ENCODE data around the gene VTN.
A peak's percentile ranks its signal among the peaks of the same experiment; 100 is the strongest.
"Not testable (repeated sequence)": the region's sequence is repeated elsewhere in the genome, so short reads cannot be mapped to it uniquely, and the experiment has no call there.

The VTN gene

DNA sequence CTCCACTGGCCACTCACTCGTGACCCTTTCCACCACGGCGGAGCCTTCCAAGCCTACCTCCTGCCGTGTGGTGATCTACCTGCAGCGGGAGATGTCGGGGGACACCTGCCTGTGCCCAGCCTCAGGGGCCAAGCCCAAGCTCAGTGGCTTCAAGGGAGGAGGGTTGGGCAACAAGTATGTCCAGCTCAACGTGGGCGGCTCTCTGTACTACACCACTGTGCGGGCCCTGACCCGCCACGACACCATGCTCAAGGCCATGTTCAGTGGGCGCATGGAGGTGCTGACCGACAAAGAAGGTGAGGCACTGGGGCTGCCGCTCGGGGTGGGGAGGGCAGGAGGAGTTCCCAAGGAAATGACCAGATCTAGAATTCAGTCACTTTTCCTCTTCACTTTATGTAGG is 30.7 kb downstream of the VTN start:
- in situ Hi-C loops (cut with MboI; ENCODE audit: low sequenced_read_pairs), result no loop called here
- DNase-seq (ENCODE audit: low spot score in 2 of 2), result no peak
- peaks cover 18% of the 10 kb centered on the region for H3K36me3 ChIP-seq (replicated peaks)

DNA sequence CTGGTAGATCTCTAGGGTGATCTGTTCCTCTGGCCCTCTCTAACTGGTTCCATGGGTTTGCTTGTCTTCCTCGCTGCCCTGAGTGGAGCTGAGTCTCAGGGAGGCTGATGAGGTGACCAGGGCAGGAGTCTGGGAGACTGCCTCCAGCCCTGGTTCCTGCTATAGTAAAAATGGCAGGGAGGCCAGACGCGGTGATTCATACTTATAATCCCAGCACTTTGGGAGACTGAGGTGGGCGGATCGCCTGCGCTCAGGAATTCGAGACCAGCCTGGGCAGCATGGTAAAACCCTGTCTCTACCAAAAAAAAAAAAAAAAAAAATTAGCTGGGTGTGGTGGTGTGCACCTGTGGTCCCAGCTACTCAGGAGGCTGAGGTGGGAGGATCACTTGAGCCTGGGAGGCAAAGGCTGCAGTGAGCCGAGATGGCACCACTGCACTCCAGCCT is 31.3 kb downstream of the VTN start:
- in situ Hi-C loops (cut with MboI; ENCODE audit: low sequenced_read_pairs); H3K9me3 ChIP-seq; H3K4me3 ChIP-seq; H3K27me3 ChIP-seq (ENCODE audit: low read depth); DNase-seq (ENCODE audit: low spot score in 2 of 2): not testable (repeated sequence)
- H3K36me3 ChIP-seq (replicated peaks), result peaks cover 18% of the 10 kb centered on the region
- peaks cover 12% of the 10 kb centered on the region for H3K4me1 ChIP-seq

More for the DNA sequence above, 30.7 kb downstream of the VTN start:
- no peaks in the 10 kb centered on the region for H3K27me3 ChIP-seq (ENCODE audit: low read depth)
- peaks cover 9% of the 10 kb centered on the region for H3K4me1 ChIP-seq
- H3K9me3 ChIP-seq, result no peaks in the 10 kb centered on the region
- H3K4me3 ChIP-seq, result no peak overlapping the region

DNA sequence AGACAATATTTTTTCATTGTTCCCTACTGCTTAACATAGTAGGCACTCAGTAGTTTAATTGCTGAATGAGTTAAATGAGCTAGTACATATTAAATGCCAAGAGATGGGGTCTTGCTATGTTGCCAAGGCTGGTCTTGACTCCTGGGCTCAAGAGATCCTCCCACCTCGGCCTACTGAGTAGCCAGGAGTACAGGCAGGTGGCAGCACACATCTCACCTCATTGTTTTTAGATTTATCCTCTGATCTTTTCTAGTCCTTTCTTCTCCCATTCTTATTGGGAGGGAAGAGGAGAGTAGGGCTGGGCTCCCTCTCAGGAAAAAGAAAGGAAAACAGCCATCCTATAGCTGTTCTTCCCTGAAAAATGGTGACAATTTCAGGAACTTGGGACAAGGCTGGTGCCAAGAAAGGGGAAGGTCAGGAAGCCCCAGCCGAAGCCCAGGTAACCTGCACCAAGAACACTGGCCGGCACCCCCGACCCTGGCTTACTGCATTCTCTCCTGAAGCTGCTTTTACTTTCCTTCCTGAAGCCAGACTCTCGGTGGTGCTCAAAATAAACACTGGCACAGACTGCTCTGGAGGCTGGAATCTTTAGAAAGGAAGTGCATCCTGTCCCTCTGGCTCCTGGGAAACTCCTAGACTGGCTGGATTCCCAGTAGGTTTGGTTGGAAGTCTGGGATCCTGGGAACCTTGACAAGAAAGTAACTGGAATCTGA is 31.9 kb downstream of the VTN start:
- DNase-seq (ENCODE audit: low spot score in 2 of 2), result no peak
- no peak overlapping the region for H3K4me3 ChIP-seq
- H3K36me3 ChIP-seq (replicated peaks), result peaks cover 18% of the 10 kb centered on the region
- peaks cover 12% of the 10 kb centered on the region for H3K4me1 ChIP-seq
- no peaks in the 10 kb centered on the region for H3K9me3 ChIP-seq
- in situ Hi-C loops (cut with MboI; ENCODE audit: low sequenced_read_pairs), result no loop called here
- H3K27me3 ChIP-seq (ENCODE audit: low read depth), result no peaks in the 10 kb centered on the region

DNA sequence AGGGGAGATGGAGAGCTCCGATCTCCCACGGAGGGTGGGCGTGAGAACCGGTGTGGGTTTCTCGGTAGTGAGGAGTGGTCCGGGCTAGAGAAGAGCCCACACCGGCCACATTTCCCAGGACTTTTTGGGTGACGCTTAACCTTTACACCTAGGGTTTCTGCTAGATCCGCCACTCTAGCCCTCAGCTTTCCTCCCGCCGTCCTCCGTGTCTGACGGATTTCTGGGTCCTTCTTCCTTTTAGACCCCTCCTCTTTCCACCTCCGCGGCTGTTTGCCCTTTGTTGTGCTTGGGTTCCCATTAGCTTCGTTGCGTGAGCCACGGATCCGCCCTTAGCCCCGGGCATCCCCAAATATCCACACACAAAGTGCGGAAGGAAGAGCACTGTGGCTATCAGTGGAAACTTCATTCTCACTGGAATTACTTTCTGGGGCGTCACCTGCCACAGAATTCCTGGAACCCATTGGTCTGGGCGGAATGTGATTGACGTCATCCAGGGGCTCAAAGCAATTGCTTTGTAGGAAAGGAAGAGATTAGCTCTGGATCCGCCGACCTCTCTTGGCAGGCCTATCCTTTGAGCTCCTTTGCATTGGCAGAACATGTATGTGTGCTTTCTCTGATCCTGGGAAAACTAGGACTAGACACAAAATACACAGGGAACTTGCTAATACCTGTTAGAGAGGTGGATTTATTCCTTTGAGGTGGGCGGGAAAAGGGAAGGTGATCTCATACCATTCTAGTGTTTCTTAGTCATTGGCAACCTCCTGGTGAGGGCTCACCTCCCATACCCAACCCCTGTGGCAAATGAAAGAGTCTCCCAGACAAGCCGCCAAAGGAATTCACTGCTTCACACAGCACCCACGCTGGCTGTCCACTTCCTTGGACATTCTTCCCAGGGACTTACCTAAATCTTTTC is 33.9 kb downstream of the VTN start:
- H3K4me3 ChIP-seq, result peak overlapping the region; percentile 78

DNA sequence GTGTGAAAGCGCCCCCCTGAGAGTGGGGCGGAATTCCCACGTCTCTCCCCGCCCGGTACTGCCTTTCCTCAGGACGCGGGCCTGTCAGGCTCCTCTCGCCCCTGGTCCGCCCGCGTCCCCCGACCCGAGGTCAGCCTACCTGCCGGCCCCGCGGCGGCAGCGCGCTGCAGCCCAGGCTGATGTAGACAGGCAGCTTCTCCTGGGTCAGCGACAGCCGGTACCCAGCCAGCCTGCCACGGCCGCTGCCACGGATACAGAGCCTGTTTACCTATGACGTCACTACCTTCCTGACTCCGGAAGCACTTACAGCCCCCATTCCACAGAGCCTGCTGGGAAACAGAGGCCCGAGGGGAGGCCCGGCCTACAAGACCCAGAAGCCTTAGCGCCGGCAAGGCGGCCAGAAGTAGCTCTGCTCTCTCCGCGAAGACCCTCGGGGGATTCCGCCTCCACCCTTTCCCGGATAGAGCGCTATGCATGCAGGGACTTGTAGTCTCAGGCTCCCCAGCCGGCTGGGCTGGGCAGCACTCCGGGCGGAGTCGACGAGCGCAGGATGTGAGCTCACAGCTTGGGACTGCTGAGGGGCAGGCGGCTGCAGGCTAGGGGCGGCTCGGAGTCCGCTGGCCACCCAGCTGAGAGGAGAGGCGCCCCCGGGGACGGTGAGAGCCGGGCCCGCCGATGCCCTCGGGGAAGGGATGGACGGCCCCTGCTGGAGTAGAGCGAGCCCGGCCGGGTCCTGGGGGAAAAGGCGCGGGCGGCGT is 34.7 kb downstream of the VTN start, which contains the start of the genes IFT20 and TNFAIP1:
TSS of gene IFT20 (minus strand) at position 272 of the 758 bp plus-strand sequence. CDS start 3,487 bp downstream, outside the sequence.
TSS of gene TNFAIP1 (plus strand) at position 561 of the 758 bp plus-strand sequence. CDS start 3,761 bp downstream, outside the sequence.
- DNase-seq (ENCODE audit: low spot score in 2 of 2), result peak; percentile 99
- peaks cover 12% of the 10 kb centered on the region for H3K4me1 ChIP-seq
- H3K4me3 ChIP-seq, result peak within 1 kb of the TSS; percentile 78
- H3K27me3 ChIP-seq (ENCODE audit: low read depth), result no peaks in the 10 kb centered on the region
- no peaks in the 10 kb centered on the region for H3K9me3 ChIP-seq
- H3K36me3 ChIP-seq (replicated peaks), result peaks cover 8% of the 10 kb centered on the region; the same call in 1 of the 2 replicates
- in situ Hi-C loops (cut with MboI; ENCODE audit: low sequenced_read_pairs), result no loop called here

More for the DNA sequence above, 33.9 kb downstream of the VTN start:
- DNase-seq (ENCODE audit: low spot score in 2 of 2), result peak; percentile 83 to 85
- in situ Hi-C loops (cut with MboI; ENCODE audit: low sequenced_read_pairs), result no loop called here
- Histone ChIP-seq H3K36me3 (replicated peaks) (peaks cover 7% of the 10 kb centered on the region), H3K4me1 (peaks cover 12% of the 10 kb centered on the region), H3K9me3 (no peaks in the 10 kb centered on the region), H3K27me3 (ENCODE audit: low read depth) (no peaks in the 10 kb centered on the region)

DNA sequence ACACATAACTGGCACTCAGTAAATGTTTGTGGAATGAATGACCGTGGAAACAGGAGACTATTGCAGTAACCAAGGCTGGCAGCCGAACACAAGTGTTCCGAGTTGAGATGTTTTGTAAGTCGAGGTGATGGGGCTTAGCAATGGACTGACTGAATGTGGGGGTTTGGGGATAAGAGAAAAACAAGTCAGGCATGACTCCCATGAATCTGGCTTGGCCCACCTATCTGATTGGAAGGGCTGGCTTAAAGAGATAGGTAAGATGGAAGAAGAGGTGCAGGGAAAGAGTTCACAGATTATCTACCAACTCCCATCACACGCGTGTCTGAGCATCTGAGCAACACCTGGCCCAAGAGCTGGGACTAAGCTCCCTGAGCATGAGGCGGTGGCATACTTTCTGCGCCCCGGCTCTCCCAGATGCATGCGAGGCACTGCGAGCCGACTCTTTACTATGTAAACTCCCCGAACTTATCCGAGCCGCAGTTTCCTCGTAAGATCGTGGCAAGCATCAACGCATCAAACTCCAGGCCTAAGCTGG is 35.4 kb downstream of the VTN start:
- H3K4me1 ChIP-seq, result peaks cover 12% of the 10 kb centered on the region
- in situ Hi-C loops (cut with MboI; ENCODE audit: low sequenced_read_pairs), result no loop called here
- peak overlapping the region; percentile 78 for H3K4me3 ChIP-seq
- peaks cover 8% of the 10 kb centered on the region; the same call in 1 of the 2 replicates for H3K36me3 ChIP-seq (replicated peaks)
- DNase-seq (ENCODE audit: low spot score in 2 of 2), result no peak
- no peaks in the 10 kb centered on the region for H3K9me3 ChIP-seq
- H3K27me3 ChIP-seq (ENCODE audit: low read depth), result no peaks in the 10 kb centered on the region

DNA sequence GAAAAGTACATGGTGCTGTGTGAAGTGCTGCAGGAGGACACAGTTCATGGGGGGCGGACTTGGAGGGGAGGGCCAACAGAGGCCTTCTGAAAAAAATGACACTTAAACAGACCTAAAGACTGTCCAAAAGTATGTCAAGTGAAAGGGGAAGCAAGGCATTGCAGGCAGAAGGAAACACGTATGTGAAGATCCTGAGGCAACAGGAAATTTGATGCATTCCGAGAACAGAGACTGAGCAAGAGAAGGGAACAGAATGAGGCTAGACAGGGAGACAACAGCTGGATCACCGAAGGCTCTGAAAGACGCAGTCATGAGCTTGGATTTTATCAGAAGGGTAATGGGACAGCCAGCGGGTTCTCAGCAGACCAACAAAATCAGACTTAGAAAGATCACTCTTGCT is 35.9 kb downstream of the VTN start:
- Histone ChIP-seq H3K27me3 (ENCODE audit: low read depth) (no peaks in the 10 kb centered on the region), H3K4me3 (peak overlapping the region; percentile 78), H3K4me1 (peaks cover 12% of the 10 kb centered on the region), H3K9me3 (no peaks in the 10 kb centered on the region), H3K36me3 (replicated peaks) (peaks cover 9% of the 10 kb centered on the region)
- in situ Hi-C loops (cut with MboI; ENCODE audit: low sequenced_read_pairs), result no loop called here
- no peak for DNase-seq (ENCODE audit: low spot score in 2 of 2)

DNA sequence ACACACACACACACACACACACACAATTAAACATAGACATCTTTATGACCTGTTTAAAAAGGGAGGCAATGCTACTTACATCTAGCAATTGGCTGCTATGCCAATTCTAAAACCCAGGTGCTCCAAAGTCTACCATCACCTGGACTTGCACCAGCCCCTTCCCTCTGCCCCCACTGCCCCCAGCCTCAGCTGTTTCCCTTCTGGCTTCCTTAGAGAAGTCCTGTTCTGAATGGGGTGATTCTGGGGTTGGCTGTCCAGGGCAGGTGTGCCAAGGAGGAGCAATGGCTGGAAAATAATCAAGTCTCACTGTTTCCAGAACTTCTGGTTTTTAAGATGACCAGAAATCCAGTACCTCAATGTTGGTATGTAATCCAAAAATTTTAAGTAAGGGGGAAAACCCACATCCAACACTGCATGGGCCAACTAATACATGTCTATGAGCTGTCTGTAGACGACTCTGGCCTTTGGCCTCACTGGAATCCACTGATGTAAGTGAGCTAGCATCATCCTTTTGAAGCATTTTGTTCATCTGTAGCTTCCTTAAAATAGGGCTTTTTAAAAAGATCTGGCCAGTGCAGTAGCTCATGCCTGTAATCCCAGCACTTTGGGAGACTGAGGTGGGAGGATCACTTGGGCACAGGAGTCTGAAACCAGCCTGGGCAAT is 36.9 kb downstream of the VTN start:
- H3K4me1 ChIP-seq, result peaks cover 12% of the 10 kb centered on the region
- no peak for DNase-seq (ENCODE audit: low spot score in 2 of 2)
- H3K4me3 ChIP-seq, result no peak overlapping the region
- in situ Hi-C loops (cut with MboI; ENCODE audit: low sequenced_read_pairs), result no loop called here
- H3K9me3 ChIP-seq, result no peaks in the 10 kb centered on the region
- H3K27me3 ChIP-seq (ENCODE audit: low read depth), result no peaks in the 10 kb centered on the region
- peaks cover 19% of the 10 kb centered on the region for H3K36me3 ChIP-seq (replicated peaks)

DNA sequence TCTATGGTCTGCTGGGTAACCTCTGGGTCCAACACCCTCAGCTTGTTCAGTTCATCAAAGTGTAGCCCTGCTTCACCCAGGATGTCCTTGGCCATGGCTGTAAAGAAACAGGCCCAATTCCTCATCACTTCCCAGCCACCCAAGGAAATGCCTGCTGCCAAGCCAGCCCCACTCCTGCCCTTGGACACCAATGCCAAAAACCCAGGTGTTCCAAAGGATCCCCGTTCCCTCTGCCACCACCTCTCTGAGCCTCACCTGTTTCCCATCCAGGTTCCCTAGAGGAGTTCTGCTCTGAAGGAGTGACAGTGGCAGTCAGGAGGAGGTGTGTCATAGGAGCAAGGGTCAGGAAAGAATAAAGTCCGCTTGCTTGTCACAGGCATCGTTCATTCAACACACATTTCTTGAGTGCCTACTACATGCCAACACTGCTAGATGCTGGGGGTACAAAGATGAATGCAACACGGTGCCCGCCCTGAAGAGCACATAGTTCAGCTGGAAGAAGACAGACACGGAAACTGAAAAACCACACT is 38.2 kb downstream of the VTN start:
- Histone ChIP-seq H3K4me1 (peaks cover 12% of the 10 kb centered on the region), H3K9me3 (no peaks in the 10 kb centered on the region), H3K27me3 (ENCODE audit: low read depth) (no peaks in the 10 kb centered on the region), H3K36me3 (replicated peaks) (peaks cover 28% of the 10 kb centered on the region), H3K4me3 (no peak overlapping the region)
- peak in 1 of 2 experiments; percentile 8 for DNase-seq (ENCODE audit: low spot score in 2 of 2)
- in situ Hi-C loops (cut with MboI; ENCODE audit: low sequenced_read_pairs), result no loop called here

DNA sequence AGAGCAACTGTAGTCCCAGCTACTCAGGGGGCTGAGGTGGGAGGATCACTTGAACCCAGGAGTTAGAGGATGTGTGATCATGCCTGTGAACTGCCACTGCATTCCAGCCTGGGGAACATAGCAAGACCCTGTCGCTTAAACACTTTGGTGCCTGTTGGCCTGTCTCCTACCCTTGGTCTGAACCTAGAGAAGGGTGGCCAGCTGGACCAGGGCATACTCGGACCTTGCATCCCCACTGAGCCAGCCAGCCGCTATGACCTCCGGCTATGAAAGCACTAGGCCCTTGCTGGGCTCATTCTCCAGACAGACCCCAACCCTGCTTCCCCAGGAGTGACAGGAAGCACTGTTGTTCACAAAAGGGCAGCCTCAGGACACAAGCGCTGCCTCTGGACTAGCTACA is 39.4 kb downstream of the VTN start:
- no peaks in the 10 kb centered on the region for H3K9me3 ChIP-seq
- peaks cover 39% of the 10 kb centered on the region for H3K36me3 ChIP-seq (replicated peaks)
- no peaks in the 10 kb centered on the region for H3K27me3 ChIP-seq (ENCODE audit: low read depth)
- peaks cover 6% of the 10 kb centered on the region; the same call in 1 of the 2 replicates for H3K4me1 ChIP-seq
- H3K4me3 ChIP-seq, result no peak overlapping the region
- no peak for DNase-seq (ENCODE audit: low spot score in 2 of 2)
- in situ Hi-C loops (cut with MboI; ENCODE audit: low sequenced_read_pairs), result no loop called here

DNA sequence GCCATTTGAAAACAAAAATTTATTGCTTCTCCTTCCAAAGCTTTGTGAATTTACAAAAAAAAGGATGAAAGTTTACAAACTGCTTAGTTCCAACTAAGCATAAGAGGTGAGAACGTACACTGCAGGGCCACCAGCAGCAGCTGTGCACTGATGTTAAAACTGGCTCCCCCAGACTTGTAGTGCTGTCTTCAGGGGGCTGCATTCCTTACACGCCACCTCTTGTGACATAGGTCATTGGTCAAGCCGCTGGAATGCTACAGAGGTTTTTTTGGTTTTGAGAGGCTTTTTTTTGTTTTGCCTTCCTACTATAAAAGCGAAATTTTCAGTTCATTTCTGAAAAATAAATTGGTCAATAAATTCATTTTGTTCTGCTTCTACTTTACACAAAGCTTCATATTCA is 41.8 kb downstream of the VTN start:
- Histone ChIP-seq H3K9me3 (no peaks in the 10 kb centered on the region), H3K36me3 (replicated peaks) (peaks cover 46% of the 10 kb centered on the region), H3K4me1 (no peaks in the 10 kb centered on the region), H3K4me3 (no peak overlapping the region), H3K27me3 (ENCODE audit: low read depth) (no peaks in the 10 kb centered on the region)
- no peak for DNase-seq (ENCODE audit: low spot score in 2 of 2)
- in situ Hi-C loops (cut with MboI; ENCODE audit: low sequenced_read_pairs), result no loop called here

DNA sequence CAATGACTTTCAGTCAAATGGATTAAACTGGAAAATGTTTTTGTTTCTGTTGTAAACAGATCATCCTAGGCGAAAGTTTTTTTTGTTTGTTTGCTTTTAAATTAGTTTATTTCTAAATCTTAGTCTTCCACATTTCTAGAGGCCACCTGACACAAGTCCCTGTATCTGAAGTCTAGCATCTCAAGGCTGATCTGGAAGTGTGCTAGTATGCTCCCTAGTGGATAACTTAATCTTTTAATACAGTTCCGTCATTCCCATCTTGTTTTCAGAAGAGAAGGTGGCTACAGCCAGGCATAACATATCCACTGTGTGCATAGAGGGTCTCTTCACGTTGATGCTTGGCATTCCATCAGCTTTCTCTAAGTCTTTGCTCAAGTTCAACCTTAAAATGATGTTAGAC is 42.4 kb downstream of the VTN start:
- in situ Hi-C loops (cut with MboI; ENCODE audit: low sequenced_read_pairs), result no loop called here
- DNase-seq (ENCODE audit: low spot score in 2 of 2), result no peak
- Histone ChIP-seq H3K27me3 (ENCODE audit: low read depth) (no peaks in the 10 kb centered on the region), H3K9me3 (no peaks in the 10 kb centered on the region), H3K4me3 (no peak overlapping the region), H3K4me1 (0 out of 2 replicates have a peak, but pooled peaks cover 2% of the 10 kb centered on the region), H3K36me3 (replicated peaks) (peaks cover 46% of the 10 kb centered on the region)
